Fibroblast of peridontal ligament (primary cell): ENCODE results near the gene MBD5.
A peak's percentile ranks its signal among the peaks of the same experiment; 100 is the strongest.

Source experiments
- DNase-seq: peaks from one replicate; pipeline ENCODE4 v3.0.0-alpha.2; 2010; ENCODE audit errors: extremely low read depth

MBD5 gene

GRCh38 chr2:148548716-148549400, 528.0 kb downstream of the MBD5 start:
- no peak for DNase-seq

GRCh38 chr2:148552675-148553331, 531.9 kb downstream of the MBD5 start:
- DNase-seq: peak; percentile 34

- DNase-seq: no peak
Measured at GRCh38 chr2:148553332-148553887, 532.5 kb downstream of the MBD5 start.

- no peak for DNase-seq
Measured at GRCh38 chr2:148554459-148555247, 533.8 kb downstream of the MBD5 start.

- DNase-seq: no peak
Measured at GRCh38 chr2:148555622-148556294, 534.9 kb downstream of the MBD5 start.

- no peak for DNase-seq
Measured at GRCh38 chr2:148557844-148558436, 537.0 kb downstream of the MBD5 start.

GRCh38 chr2:148560496-148560895, 539.6 kb downstream of the MBD5 start:
- DNase-seq: no peak

GRCh38 chr2:148561389-148561788, 540.5 kb downstream of the MBD5 start:
- DNase-seq: no peak

GRCh38 chr2:148565272-148565894, 544.5 kb downstream of the MBD5 start:
- no peak for DNase-seq
